IPS-18c (cell line): ENCODE measurements around the gene SIGLEC10.

Experiments used
- H3K4me3 ChIP-seq: 2 replicates; pipeline ENCODE4 v1.7.0; 2013; ENCODE audit warnings: low read depth, mild to moderate bottlenecking, low read length, moderate library complexity; ENCODE audit not compliant: insufficient read depth
- H3K9me3 ChIP-seq: one replicate; pipeline ENCODE4 v1.6.1; 2013; ENCODE audit warnings: mild to moderate bottlenecking, low read length, moderate library complexity; ENCODE audit not compliant: control insufficient read depth, insufficient read depth

SIGLEC10 gene

DNA sequence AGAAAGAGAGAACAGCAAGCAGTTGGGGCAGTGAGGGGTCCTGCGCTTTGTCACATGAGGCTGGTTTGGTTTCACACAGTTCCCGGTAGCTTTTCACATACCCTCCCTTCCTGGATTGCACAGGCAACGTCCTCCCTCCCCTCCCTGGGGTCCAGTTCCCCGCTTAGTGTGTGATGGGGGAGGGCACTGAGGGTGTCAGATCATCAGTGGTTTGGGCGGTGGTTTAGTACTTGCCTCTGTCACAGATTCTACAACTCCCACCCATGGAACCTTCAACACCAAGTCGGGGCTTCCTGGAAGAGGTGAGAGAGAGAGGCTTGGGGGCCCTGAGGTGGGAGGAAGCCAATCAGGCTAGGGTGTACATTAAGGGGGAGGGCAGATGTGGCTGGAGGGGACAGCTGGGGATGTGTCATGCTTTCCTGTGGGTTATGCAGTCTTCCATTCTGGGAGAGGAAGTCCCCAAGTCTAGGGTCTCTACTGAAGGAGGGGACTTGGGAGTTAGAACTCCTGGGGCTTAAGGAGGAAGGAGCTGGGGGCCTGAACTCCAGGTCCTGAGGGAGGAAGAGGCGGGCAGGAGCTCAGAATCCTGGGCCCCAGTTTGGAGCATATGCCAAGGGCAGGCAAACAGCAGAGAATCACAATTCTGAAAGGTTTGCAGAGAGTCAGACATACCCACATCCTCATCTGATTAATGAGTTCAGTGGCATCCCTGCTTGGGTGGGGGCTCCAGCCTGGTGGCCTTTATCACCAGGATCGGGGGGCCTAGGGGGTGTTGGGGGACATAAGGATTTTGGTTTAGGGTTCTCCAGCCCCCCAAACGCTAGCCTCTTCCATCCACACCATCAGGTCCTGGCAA, 44.6 kb downstream of the SIGLEC10 start, which contains the start of gene NKG7:
Gene NKG7 (minus strand): TSS at position 6 of the 856 bp plus-strand sequence. CDS start 119 bp downstream, outside the sequence.
- no peaks in the 10 kb centered on the region for H3K9me3 ChIP-seq
- H3K4me3 ChIP-seq: no peak within 1 kb of the TSS

DNA sequence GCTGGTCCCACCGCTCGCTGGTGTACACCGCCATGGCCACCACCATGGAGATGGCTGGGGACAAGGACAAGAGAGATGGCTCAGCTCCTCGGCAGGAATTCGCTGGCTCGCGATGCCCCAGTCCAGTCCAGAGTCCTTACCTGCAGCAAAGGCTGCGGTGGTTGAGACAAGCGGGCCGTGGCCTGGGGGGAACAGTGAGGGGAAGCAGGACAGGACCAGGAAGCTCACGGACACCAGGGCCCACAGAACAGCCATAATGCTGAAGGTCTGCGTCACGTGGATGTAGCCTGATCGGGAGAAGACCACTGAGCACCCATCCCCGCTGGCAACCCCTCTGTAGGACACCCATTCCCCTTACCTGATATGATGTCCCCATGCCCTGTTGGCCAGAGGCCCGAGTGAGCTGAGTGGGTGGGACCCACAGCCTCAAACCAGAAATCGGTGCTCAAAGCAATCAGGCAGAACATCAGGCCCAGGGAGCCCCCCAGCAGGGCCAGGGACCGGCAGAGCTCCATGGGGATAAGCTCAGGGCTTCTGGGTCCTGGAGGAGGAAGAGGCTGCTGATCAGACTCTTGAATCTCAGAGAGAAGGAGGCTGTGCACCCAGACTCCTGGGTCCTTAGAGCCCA, 45.3 kb downstream of the SIGLEC10 start:
- no peak overlapping the region for H3K4me3 ChIP-seq
- no peaks in the 10 kb centered on the region for H3K9me3 ChIP-seq

DNA sequence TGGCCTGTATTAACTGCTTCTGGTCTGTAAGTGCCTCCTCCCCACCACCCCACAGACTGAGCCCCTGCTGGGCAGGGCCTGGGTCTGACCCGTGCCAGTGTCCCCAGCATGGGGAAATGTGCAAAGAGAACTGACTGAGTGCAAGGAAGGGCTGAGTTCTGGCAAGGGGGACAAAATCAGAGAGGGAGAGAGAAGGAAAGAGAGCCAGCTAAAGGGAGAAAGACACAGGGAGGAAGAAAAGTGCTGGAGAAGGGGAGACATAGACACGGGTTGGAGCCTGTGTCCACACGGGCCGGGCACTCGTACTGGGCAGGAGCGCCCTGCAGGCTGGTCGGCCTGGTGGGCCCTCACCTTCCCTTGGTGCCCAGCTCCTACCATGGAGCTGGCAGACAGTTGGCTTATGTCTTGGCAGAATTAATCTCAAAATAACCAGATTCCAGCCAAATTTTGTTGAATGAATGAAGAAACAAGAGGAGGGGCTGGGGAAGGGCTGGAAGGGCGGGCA, 46.2 kb downstream of the SIGLEC10 start:
- H3K9me3 ChIP-seq: no peaks in the 10 kb centered on the region
- no peak overlapping the region for H3K4me3 ChIP-seq

DNA sequence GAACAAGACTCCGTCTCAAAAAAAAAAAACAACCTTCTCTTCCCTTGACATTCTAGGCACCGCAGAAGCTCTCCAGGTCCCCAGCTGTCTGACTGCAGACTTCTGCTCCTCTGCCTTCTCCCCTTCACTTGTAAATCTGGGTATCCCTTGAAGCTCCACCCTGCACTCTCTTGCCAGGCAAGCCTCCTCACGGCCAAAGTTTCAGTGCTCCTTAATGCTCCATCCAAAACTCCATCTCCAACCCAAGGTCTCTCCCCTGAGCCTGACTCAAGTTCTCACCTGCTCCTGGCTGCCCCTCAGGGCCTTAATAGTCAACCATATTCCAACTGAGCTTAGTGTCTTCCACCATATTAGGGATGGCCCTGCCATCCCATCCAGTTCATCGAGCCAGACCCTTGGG, 47.2 kb downstream of the SIGLEC10 start:
- Histone ChIP-seq H3K4me3 (no peak overlapping the region), H3K9me3 (no peaks in the 10 kb centered on the region)

DNA sequence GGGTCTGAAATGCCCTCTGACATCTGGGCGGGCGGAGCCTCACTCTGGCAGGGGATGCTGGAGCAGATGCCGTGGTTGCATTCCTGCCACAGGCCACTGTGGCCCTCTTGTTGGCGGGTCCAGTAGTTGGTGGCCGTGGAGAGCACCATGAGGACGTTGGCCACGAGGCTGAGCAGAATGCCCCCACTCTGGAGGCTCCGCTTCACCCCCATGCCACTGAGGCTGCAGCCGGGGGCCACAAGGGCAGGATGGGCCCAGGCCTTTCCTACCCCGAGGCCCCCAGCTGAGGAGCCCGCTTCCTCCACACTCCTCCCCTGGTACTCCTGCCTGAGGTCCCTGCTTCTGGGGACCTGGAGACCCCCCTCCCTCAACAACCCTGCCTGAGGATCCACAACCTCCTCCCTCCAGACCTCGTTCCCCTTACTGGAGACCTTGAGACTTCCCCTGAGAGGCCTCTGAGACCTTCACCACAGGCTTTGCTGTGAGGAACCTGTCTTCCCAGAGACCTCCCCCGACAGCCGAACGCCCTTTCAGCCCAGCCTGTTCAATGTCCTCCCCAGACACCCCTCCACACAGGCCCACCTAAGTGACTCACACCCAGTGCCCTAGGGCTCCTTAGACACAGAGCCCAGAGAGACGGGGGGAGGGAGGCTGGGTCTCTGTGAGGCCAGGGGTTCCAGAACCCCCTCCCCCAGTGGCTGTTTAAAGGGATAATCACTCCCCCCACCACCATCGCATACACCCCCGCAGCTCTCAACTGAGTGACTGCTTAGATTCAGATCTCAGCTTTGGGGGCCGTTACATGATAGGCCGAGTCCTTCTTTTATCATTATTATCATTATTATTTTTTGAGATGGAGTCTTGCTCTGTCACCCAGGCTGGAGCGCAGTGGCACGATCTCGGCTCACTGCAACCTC, 48.8 kb downstream of the SIGLEC10 start, which contains the start of gene CLDND2:
Gene CLDND2 (minus strand): TSS at position 638 of the 917 bp plus-strand sequence. CDS start 426 bp downstream, at position 212.
- H3K9me3 ChIP-seq: no peaks in the 10 kb centered on the region

DNA sequence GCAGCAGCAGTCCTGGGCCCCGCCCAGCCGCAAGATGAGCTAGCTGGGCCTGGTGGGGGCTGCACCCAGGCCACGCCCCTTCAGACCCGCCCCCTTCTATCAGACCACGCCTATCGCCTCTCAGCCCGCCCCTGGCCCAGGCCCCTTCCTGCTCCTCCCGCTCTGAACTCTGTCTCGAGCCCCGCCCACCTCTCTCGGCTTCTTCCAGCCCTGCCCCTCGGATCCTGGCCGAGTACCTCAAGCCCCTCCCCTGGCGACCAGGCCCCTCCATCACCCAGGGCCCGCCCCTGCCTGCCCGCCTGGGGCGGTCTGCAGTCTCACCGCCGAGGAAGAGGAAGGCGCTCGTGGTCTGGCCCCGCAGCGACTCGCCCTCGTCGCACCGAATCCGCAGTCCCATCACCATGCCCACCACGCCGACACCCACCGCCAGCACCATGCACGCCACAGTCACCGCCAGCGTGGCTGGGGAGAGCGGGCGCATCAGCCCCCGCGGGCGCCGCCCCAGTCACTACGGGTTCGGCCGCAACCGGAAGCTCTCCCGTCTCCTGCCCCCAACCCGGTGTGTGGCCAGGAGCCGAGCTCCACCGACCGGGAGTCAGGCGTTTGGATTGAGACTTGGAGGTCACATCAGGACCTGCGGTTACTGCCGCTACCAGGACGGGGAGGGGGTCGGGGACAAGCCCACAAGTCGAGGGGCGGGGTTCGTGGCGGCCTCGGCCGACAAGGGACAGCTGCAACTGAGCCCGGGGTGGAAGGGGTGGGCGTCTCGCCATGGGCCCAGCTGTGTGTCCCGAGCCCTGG, 49.7 kb downstream of the SIGLEC10 start:
- Histone ChIP-seq H3K4me3 (peak overlapping the region; percentile 85), H3K9me3 (no peaks in the 10 kb centered on the region)

More for the DNA sequence above, 48.8 kb downstream of the SIGLEC10 start, which contains the start of gene CLDND2:
- peak within 1 kb of the TSS; percentile 85 for H3K4me3 ChIP-seq

DNA sequence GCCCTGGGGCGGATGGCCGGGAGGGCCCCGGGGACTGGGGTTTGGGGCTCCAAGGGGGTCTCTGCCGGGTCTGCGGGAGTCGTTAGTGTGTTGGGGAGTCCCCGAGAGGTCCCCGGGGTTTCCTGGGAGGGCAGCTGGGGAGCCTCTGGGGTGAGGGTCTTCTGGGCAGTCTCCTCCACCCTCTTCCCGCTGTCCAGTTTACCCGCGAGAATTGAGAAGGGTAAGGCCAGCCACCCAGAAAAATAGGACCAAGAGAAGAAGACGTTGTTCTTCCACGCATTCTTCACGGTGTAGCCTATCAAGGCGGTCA, 50.2 kb downstream of the SIGLEC10 start:
- Histone ChIP-seq H3K4me3 (peak overlapping the region; percentile 85), H3K9me3 (no peaks in the 10 kb centered on the region)

DNA sequence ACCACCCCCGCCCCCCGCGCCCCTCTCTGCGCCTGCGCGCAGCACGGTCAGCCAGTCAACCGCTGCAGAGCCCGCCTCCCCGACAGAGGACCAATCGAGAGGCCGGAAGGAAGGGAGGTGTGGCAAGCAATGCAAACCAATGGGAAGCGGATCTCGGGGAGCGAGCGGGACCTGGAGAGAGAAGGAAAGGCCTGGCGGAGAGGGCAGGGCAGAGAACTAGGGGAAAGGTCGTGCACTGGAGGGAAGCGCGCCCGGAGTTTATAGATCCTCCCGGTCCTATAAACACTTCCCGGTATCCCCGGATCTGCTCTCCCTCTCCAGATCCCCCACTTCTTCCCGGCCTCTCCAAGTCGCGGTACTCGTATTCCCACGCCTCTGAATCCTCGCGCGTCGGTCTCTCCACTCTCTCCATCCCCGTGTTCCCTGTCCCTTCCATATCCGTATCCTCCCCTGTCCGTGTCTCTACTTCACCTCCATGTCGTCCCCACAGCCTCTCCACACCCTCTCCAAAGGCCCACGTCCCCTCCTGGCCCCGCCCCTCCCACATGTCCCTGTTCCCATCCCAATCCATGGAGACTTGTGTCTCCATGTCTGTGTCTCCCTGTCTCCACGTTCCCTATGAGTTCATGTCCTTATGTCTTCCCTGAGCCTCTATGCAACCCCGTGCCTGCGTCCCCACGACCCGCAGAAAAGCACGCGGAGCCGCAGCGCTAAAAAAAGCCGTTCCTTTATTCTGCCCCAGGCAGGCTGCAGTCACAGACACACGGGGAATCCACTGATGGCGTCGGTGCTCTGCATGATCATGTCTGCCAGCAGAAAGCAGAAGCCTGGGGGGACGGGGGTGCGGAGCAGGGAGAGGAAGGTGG, 50.8 kb downstream of the SIGLEC10 start:
- Histone ChIP-seq H3K4me3 (peak overlapping the region; percentile 85), H3K9me3 (no peaks in the 10 kb centered on the region)

DNA sequence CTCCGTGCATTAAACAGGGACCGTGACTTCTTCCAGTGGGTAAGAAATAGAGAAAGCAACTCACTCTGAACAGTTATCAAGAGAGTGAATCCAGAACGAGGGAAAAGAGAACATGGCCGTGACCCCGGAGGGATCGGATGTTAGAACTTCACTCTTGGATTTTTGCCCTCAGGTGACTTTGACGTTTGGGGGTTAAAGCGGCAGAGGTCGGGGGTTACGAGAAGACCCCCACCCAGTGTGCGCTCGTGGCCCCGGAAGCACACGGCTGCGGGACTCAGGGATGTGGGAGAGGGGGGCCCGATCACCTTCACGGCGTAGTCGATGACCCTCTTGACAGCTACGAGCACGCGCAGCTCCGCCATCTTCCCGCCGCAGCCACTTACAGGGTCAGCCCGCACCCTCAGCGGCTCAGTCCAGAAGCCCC, 51.5 kb downstream of the SIGLEC10 start, which contains the start of gene ETFB:
Gene ETFB (minus strand): TSS at position 424 of the 424 bp plus-strand sequence. CDS start 62 bp downstream, at position 362.
- H3K9me3 ChIP-seq: no peaks in the 10 kb centered on the region
- H3K4me3 ChIP-seq: peak within 1 kb of the TSS; percentile 85

DNA sequence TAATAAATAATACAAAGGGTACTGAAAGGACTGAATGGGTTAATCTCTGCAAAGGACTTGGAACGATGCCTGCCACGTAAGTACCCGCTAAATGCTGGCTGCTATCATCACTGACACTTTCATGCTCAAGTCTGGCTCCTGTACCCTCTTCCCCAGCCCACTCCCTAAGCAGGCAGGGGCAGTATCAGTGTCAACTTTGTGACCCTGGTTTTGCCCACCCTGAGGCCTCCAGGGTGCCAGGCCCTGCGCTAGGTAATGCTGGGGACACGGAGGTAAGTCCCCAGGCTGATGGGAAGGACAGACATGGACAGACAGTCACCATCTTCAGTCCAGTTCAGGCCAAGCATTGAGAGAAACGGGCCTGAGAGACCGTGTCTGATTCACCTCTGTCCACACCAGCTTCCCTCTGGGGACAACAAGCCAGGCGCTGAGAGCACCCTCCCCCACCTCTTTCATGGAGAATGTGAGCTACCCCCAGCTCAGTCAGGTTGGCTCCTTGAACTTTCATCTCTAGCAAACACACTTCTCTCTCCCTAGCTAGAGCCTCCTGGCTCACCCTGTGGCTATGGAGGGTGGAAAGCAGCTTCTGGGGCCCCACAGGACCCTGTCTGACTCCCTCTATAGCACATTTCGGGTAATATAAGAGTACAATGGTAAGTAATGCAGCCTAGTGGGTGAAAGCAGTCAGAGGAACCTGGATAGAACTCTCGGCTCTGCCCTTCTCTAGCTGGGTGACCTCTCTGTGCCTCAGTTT, 52.1 kb downstream of the SIGLEC10 start:
- no peaks in the 10 kb centered on the region for H3K9me3 ChIP-seq
- peak overlapping the region; percentile 71 for H3K4me3 ChIP-seq

DNA sequence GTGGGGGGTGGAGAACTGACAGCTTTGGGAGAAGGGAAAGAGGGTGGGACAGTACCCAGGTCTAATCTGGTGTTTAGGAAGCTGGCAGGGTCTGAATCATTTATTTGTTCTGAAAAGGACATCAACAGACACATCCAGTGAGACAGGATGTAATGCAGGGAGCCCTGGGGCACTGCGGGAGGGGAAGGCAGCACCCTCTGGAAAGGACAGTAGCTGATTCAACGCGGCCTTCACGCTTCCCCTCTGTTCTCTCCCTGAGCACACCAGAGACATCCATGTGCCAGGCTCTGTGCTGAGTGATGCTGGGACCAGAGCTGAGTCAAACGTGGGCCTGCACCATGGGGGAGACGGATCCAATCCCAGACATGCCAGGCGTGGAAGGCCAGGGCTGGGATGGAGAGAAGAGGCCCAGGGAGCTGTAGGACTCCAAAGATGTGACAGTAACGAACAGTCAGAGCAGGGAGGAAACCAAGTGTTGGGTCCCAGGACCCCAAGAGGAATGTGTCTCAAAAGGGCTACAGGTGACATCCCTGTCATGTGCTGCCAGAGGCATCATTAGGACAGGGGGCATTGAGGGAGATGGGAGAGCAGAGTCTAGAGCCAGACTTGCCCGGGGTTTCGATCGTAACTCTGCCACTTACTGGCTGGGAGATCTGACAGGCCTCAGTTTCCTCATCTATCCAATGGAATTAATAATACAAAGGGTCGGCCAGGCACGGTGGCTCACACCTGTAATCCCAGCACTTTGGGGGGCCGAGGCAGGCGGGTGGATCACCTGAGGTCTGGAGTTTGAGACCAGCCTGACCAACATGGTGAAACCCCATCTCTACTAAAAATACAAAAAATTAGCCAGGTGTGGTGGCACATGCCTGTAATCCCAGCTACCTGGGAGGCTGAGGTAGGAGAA, 53.0 kb downstream of the SIGLEC10 start:
- H3K9me3 ChIP-seq: no peaks in the 10 kb centered on the region
- H3K4me3 ChIP-seq: no peak overlapping the region

DNA sequence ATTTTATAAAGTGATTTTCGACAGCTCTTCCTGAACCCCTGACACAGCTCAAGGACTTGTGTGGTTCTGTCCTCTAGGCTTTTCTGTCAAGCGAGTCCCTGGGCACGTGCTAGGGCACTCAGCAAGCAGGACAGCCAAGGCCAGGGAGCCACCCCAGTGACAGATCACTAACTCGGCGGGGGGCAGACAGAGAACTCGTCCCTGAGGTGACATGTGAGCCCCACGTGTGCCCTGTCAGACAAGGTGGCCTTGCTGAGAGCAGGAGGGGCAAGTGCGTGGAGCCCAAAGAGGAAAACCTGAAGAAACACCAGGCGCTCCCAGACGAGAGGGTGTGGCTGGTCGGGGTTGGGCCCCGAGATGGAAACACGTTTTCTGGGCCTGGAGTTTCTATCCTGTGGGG, 56.2 kb downstream of the SIGLEC10 start:
- Histone ChIP-seq H3K9me3 (no peaks in the 10 kb centered on the region), H3K4me3 (no peak overlapping the region)
